ENCODE data around the gene CBX5.

DNA sequence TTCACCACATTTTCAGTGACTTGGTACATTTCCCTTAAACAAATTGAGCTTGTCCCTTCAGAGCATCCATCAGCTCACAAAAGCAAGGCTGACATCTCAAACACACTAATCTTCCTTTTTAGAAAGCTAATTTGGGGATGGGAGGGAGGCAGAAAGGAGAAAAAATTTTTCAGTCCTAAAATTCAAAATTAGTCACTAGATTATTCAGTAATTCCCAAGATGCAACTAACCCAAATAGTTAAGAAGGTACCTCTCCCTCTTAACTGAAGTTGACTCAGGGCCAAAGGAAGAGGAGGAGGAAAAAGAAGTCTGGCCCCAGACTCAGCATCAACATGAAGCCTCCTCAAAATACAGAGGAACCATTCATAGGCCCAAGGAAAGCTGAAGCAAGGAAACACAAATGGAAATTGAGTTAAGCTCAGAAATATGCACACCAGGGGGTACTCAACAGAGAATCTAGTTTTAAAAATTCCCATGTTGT, 21.7 kb downstream of the CBX5 start:
- TF ChIP-seq CTCF (IDR thresholded peaks at IDR 0.05) (no peak), POLR2A (IDR thresholded peaks at IDR 0.05) (no peak)

All from lower leg skin (tissue), 3 donors.